GM21515 (cell line): ENCODE measurements around the gene MOB3C.

Experiments used
- ATAC-seq: cut with Tn5 transposase; IDR thresholded peaks from one replicate; pipeline ENCODE4 v1.9.1; 2021; ENCODE audit not compliant: unreplicated experiment

The MOB3C gene

DNA sequence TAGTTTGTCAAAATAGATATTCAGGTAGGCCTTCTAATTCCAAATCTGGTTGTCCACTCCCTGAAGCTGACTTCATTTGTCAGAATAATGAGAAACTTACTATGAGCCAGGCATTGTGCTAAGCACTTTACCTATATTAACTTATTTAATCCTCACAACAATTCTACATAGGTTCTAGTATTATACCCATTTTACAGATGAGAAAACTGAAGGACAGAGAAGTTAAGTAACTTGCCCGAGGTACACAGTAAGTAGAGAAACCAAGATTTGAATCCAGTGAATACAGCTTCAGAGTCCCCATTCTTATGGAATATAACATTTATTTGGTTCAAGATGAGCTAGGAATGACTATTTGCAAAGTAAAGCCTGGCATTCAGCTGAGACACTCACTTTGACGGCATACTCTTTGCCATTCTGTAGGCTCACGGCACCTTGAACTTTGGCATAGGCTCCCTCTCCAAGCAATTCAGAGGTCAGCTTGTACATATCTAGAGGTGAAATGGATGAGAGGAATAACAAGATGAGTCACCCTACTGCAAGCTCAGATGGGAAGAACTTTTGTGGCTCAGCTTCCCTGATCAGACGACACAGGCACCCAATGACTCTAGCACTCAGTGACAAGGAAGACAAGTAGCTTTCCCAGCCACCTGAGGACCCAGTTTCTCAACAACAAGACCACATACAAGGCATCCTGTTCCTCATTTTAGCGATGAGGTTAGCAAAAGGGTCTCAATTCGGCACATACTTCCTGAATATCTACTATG lies 36.3 kb downstream of the MOB3C start:
- ATAC-seq: no peak

- no peak for ATAC-seq
Measured at GRCh38 chr1:46577671-46578070, 38.9 kb downstream of the MOB3C start.

- ATAC-seq: no peak
Measured at GRCh38 chr1:46576596-46576995, 40.0 kb downstream of the MOB3C start.

- ATAC-seq: no peak
Measured at GRCh38 chr1:46575778-46576177, 40.8 kb downstream of the MOB3C start.

DNA sequence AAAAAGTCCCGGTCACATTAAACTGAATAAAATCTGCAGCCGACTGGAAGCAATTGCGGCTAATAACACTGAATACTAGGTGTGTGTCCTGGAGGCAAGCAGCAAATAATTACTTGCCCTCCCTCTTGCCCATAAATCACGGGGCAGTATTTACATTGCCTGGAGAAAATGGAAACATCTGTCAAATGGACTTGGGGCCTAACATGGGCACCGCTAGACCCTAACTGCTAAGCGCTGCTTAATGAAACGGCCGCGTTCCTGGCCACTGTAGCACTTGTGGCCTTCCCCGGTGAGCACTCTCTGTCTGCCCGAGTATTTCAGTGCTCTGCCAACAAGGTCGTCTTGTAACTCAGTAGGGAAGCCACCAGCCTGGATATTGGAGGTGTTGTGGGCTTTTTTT lies 41.3 kb downstream of the MOB3C start:
- ATAC-seq: no peak

DNA sequence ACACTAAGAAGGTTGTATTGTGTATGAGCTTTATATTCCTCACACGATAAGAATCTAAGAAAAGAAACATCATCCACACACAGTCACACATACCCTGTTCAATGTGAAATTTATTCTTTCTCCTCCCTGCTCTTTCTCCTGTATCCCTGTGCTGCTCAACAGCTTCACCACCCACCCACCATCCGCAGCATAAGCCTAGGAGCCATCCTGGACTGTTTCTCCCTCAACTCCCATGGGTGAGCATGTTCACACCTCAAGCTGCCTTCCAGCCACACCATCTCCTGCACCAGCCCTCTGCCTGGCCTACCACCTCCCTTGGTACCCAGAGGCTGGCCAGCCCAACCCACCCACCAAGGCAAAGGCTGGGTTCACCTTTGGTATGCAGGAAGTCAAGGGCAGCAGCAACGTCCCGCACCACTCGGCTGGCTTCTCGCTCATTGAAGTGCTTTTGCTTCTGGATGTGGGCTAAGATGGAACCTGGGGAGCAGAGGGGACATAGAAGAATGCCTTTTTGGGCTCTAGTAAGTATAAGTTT lies 44.9 kb downstream of the MOB3C start:
- no peak for ATAC-seq

DNA sequence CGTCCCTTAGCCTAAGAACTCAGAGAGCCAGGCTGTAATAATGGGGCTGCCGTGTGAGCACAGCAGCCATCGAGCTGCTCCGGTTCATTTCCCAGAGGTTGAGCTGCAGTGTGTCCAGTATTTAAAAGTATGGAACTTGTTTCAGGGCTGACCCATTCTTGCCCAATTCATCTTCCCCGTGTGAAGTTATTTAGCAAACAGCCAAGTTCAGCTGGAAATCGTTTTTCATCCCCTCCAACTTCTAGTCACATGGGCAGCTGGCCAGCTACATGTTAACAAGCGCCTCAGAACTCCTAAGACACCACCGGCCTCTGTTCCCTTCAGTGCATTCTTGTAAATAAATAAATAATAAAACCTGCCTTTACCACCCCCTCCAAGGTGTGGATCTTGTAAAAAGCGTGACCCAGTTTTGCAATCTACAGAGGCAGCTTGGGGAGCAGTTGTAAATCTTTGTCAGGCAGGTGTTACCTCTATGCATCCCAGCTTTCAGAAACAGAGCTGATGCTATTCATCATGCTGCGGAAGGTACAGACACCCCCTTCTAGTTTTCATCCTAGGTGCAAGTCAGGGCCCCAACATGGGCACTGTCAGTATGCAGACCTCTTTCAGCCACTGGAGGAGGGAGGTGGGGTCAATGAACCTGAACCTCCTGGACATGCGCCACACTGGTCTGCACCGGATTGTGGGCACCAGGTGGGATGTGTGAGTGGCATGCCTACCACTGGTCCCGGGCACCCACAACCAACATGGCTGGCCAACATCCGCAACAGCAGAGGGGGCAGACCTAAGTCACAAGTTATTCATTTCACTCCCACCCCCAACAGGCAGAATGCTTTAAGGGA lies 46.5 kb downstream of the MOB3C start:
- no peak for ATAC-seq

GRCh38 chr1:46569116-46569515 lies 47.5 kb downstream of the MOB3C start:
- ATAC-seq: no peak

- ATAC-seq: no peak
Measured at GRCh38 chr1:46568461-46568891, 48.1 kb downstream of the MOB3C start.

DNA sequence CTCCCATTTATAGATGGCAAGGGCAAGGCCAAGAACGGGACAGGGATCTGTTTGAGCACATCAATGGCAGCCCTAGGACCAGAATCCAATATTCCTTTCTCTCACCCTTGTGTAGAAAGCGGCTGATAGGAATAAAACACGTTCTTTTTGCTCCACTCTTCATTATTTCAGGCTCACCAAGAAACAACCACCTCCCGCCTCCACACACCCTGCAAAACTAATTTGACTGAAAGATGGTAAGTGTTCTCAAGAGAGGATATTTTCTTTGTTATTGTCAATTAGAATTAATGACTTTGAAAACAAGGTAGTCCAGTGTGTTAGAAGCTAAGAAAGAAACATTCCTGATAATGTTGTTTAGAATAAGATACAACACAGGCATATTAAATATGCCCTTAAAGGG lies 53.3 kb downstream of the MOB3C start:
- ATAC-seq: no peak

DNA sequence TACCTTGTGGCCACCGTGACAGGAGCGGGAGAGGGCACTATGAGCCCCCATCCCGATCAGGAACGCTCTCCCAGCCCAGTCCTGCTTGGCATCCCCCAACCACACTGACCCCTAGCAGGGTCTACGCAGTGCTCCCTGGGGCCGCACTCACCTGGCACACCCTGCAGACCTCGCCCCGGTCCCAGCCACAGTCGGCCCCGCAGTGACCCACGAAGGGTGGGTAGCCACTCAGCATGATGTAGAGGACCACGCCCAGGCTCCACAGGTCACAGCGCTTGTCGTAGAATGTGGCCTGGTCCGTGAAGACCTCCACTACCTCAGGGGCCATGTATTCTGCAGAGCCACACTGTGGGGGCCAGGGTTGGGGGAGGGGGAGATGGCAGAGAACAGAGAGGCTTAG lies 54.1 kb downstream of the MOB3C start:
- ATAC-seq: no peak

- ATAC-seq: no peak
Measured at GRCh38 chr1:46558966-46559365, 57.6 kb downstream of the MOB3C start.

- ATAC-seq: no peak
Measured at GRCh38 chr1:46558141-46558963, 58.3 kb downstream of the MOB3C start.
